Heart left ventricle (tissue), 13 donors: ENCODE data around the gene MTMR1.

Experiments
- CTCF ChIP-seq, 12 donors: fragments of 200-600 bp; sonication (generic) in 4 of 12; IDR thresholded peaks; one replicate each; pipeline versions ENCODE4 v1.5.0 to v1.8.0; 2018 to 2022; ENCODE audit warnings: antibody characterized with exemption in 12 of 12, mild to moderate bottlenecking in 5 of 12
- POLR2A ChIP-seq, 2 donors: fragments of 450-650 bp; IDR thresholded peaks; one replicate each; pipeline ENCODE4 v1.6.1; 2017; ENCODE audit warnings: antibody characterized with exemption in 2 of 2, mild to moderate bottlenecking in 2 of 2, moderate library complexity in 2 of 2
- donor health status: ischemic (EF 13 %, LVEDD 7.1; RV severe dilation, severe dysfunction).
- donor health status: DM: no; HTN: yes; CAD: no.
- donor health status: DM: no; HTN: no; CAD: no.
- donor health status: ischemic (EF 25% LVEDD 6.9; RV normal size, moderate dysfunction).
- donor health status: ischemic (EF 25% LVEDD 5.7; RV mildly dilated, moderate dysfunction).
- donor health status: ischemic (EF 35%, LVEDD 5.7; RV mildly dilated, moderate dysfunction).
- donor health status: nonischemic (EF 11% LVEDD 7.7; RV severe dilation, severe dysfunction).
- donor health status: DM: yes; HTN: yes; CAD: no.
- donor health status: PGD.
- donor health status: ischemic (EF 29% LVEDD 5.4; RV normal size, mild dysfunction).
- donor health status: nonischemic (EF 23%, LVEDD 6.1; RV moderate dilation, normal function).

DNA sequence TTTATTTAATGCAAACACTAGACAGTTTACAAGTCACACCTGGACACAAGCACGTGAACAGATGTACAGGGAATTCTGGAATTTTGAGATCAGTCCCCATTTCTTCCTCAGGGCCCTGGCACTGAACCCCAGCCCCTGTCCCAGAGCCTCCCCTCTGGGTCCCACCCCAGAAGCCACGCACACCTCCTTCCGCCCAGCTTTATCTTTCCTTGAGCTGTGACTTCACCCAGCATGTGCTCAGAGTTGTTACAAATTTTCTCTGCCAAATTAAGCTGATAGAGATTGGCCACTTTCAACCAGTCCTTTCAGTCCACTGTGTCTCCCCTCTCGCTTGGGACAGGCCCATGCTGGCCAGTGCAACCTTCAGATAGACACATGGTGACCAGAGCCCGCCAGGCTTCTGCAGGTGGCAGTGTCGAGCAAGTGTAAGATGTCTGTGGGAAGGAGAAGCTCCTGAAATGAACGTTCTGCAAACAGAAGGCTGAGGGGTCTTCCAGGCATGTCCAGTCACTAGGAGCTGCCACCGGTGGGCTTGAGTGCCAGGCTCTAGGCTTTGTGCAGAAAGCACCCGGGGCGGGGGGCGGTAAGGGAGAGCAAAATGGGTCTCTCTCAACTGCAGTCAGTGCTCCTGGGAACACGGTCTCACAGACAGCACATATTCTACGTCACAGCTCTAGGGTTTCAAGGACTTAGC is 73.3 kb downstream of the MTMR1 start:
- TF ChIP-seq POLR2A (IDR thresholded peaks at IDR 0.05) (no peak), CTCF (IDR thresholded peaks at IDR 0.05) (peak in 1 of 12 donors; percentile 11)
